Neuronal stem cell (in vitro differentiated cells): ENCODE data around the gene PRKRA.
"Not testable (repeated sequence)": the region's sequence is repeated elsewhere in the genome, so short reads cannot be mapped to it uniquely, and the experiment has no call there.

Experiments
- DNase-seq: peaks from one replicate; pipeline ENCODE4 v3.0.0-alpha.2; 2013; ENCODE audit warnings: low spot score
- H2AFZ ChIP-seq: one replicate; pipeline ENCODE4 v1.6.1; 2013; ENCODE audit warnings: mild to moderate bottlenecking, low read length, inconsistent platforms
- H2AK5ac ChIP-seq: 2 replicates; pipeline ENCODE4 v1.6.1; 2013; ENCODE audit warnings: low read depth, mild to moderate bottlenecking, inconsistent platforms, low read length, moderate library complexity, mixed read lengths
- H2BK120ac ChIP-seq: 2 replicates; pipeline ENCODE4 v1.6.1; 2013; ENCODE audit warnings: low read depth, mild to moderate bottlenecking, inconsistent platforms, low read length, moderate library complexity, mixed read lengths
- H2BK12ac ChIP-seq: one replicate; pipeline ENCODE4 v1.6.1; 2013; ENCODE audit warnings: low read length, inconsistent platforms
- H2BK15ac ChIP-seq: 2 replicates; pipeline ENCODE4 v1.6.1; 2013; ENCODE audit warnings: mild to moderate bottlenecking, low read length, inconsistent platforms, mixed read lengths
- H2BK5ac ChIP-seq: one replicate; pipeline ENCODE4 v1.6.1; 2013; ENCODE audit warnings: inconsistent platforms, mild to moderate bottlenecking, low read length, moderate library complexity
- H3K14ac ChIP-seq: one replicate; pipeline ENCODE4 v1.6.1; 2013; ENCODE audit warnings: low read length, inconsistent platforms
- H3K18ac ChIP-seq: 2 replicates; pipeline ENCODE4 v1.6.1; 2013; ENCODE audit warnings: low read length, inconsistent platforms
- H3K23ac ChIP-seq: 2 replicates; pipeline ENCODE4 v1.6.1; 2013; ENCODE audit warnings: low read depth, mild to moderate bottlenecking, mixed read lengths, low read length, inconsistent platforms; ENCODE audit not compliant: poor library complexity
- H3K27ac ChIP-seq: replicated peaks from 3 replicates; pipeline ENCODE4 v1.5.1; 2013; ENCODE audit warnings: low read length, inconsistent platforms
- H3K27me3 ChIP-seq, 3 experiments: 2 replicates each; pipeline ENCODE4 v1.6.1; 2013; ENCODE audit warnings: low read length in 3 of 3, mild to moderate bottlenecking in 2 of 3, inconsistent platforms in 1 of 3, low read depth in 1 of 3, mixed read lengths in 1 of 3, moderate library complexity in 1 of 3; ENCODE audit not compliant: control insufficient read depth in 3 of 3, insufficient read depth in 3 of 3
- H3K36me3 ChIP-seq, 2 donors: replicated peaks in 1 of 2; 2 replicates each; pipeline ENCODE4 v1.6.1; 2013; ENCODE audit warnings: low read length in 2 of 2; ENCODE audit not compliant: control insufficient read depth in 2 of 2, insufficient read depth in 2 of 2
- H3K4ac ChIP-seq: 2 replicates; pipeline ENCODE4 v1.6.1; 2013; ENCODE audit warnings: inconsistent platforms, mild to moderate bottlenecking, low read length, moderate library complexity
- H3K4me1 ChIP-seq, 2 donors: 1 replicate in 1 of 2; 2 replicates in 1 of 2; pipeline ENCODE4 v1.6.1; 2013; ENCODE audit warnings: low read length in 2 of 2, low read depth in 1 of 2; ENCODE audit not compliant: control insufficient read depth in 2 of 2, insufficient read depth in 1 of 2
- H3K4me2 ChIP-seq: one replicate; pipeline ENCODE4 v1.6.1; 2013; ENCODE audit warnings: mild to moderate bottlenecking, low read length, inconsistent platforms; ENCODE audit not compliant: insufficient read depth, poor library complexity, severe bottlenecking
- H3K4me3 ChIP-seq, 2 donors: 2 replicates each; pipeline ENCODE4 v1.5.1; 2013; ENCODE audit warnings: low read length in 2 of 2, mild to moderate bottlenecking in 2 of 2, inconsistent platforms in 1 of 2, moderate library complexity in 1 of 2
- H3K79me1 ChIP-seq: one replicate; pipeline ENCODE4 v1.6.1; 2013; ENCODE audit warnings: low read depth, mild to moderate bottlenecking, inconsistent platforms, low read length, moderate library complexity
- H3K9ac ChIP-seq: one replicate; pipeline ENCODE4 v1.6.1; 2013; ENCODE audit warnings: mild to moderate bottlenecking, low read depth, low read length, inconsistent platforms; ENCODE audit not compliant: poor library complexity
- H3K9me3 ChIP-seq, 2 donors: replicated peaks in 1 of 2; 2 replicates each; pipeline versions ENCODE3 to v1.6.1; 2013; ENCODE audit warnings: low read length in 2 of 2, mild to moderate bottlenecking in 2 of 2, inconsistent platforms in 1 of 2, low read depth in 1 of 2, mixed read lengths in 1 of 2, moderate library complexity in 1 of 2; ENCODE audit not compliant: control insufficient read depth in 2 of 2, insufficient read depth in 1 of 2
- H4K8ac ChIP-seq: one replicate; pipeline ENCODE4 v1.6.1; 2013; ENCODE audit warnings: low read depth, mild to moderate bottlenecking, inconsistent platforms, low read length, moderate library complexity
- H4K91ac ChIP-seq: one replicate; pipeline ENCODE4 v1.6.1; 2013; ENCODE audit warnings: low read length, low read depth, mild to moderate bottlenecking, inconsistent platforms; ENCODE audit not compliant: poor library complexity
- WGBS, 2 donors: extraction: QIAGEN DNeasy Blood & Tissue Kit; methylation state at CpG; one replicate each; pipeline ENCODE4 v1.1.7; 2013; ENCODE audit warnings: missing lambda C conversion rate in 2 of 2, mixed read lengths in 1 of 2; ENCODE audit not compliant: insufficient read length in 2 of 2, insufficient replicate concordance in 1 of 2; ENCODE audit errors: extremely low coverage in 2 of 2; 5-methylcytosine and 5-hydroxymethylcytosine counted together

Gene PRKRA

GRCh38 chr2:178412453-178412852 is 38.5 kb downstream of the PRKRA start:
- H2BK15ac ChIP-seq, H4K8ac ChIP-seq, H2AFZ ChIP-seq, H3K79me1 ChIP-seq, H3K36me3 ChIP-seq, H2BK5ac ChIP-seq, H3K4me1 ChIP-seq, H4K91ac ChIP-seq, H3K27me3 ChIP-seq, H3K4me2 ChIP-seq, H3K14ac ChIP-seq, H3K4ac ChIP-seq, H3K27ac ChIP-seq, H3K4me3 ChIP-seq, DNase-seq, H3K18ac ChIP-seq, H2AK5ac ChIP-seq, H3K23ac ChIP-seq, H3K9ac ChIP-seq, H2BK12ac ChIP-seq, H2BK120ac ChIP-seq, H3K9me3 ChIP-seq: not testable (repeated sequence)
- no CpG with 5 or more reads among the region's 8 CpGs for WGBS, 2 donors

- WGBS, 2 donors: no CpG with 5 or more reads among the region's 3 CpGs
- peaks cover 0 to 3% of the 10 kb centered on the region in 2 donors for H3K4me1 ChIP-seq
- no peak overlapping the region for H2BK120ac ChIP-seq
- no peak overlapping the region for H3K4me2 ChIP-seq
- no peak overlapping the region for H3K4me3 ChIP-seq
- no peak overlapping the region for H3K18ac ChIP-seq
- H2BK15ac ChIP-seq: no peak overlapping the region
- H4K8ac ChIP-seq: no peak overlapping the region
- H2BK5ac ChIP-seq: no peak overlapping the region
- no peak overlapping the region for H3K14ac ChIP-seq
- H3K9me3 ChIP-seq: no peaks in the 10 kb centered on the region
- no peak overlapping the region for H4K91ac ChIP-seq
- H2AK5ac ChIP-seq: no peak overlapping the region
- H3K23ac ChIP-seq: no peak overlapping the region
- H3K27ac ChIP-seq: no peak overlapping the region
- no peak overlapping the region for H3K9ac ChIP-seq
- no peaks in the 10 kb centered on the region for H3K27me3 ChIP-seq
- H2AFZ ChIP-seq: no peak overlapping the region
- no peaks in the 10 kb centered on the region for H3K79me1 ChIP-seq
- H3K4ac ChIP-seq: no peak overlapping the region
- no peaks in the 10 kb centered on the region for H3K36me3 ChIP-seq
- no peak overlapping the region for H2BK12ac ChIP-seq
- DNase-seq: no peak
Observed at GRCh38 chr2:178412047-178412446, 38.9 kb downstream of the PRKRA start.

GRCh38 chr2:178409261-178409660 is 41.7 kb downstream of the PRKRA start:
- no peak for DNase-seq
- Histone ChIP-seq H3K36me3 (no peaks in the 10 kb centered on the region), H2BK120ac (no peak overlapping the region), H3K27me3 (no peaks in the 10 kb centered on the region), H2AK5ac (no peak overlapping the region), H3K9ac (no peak overlapping the region), H3K14ac (no peak overlapping the region), H3K23ac (no peak overlapping the region), H2BK15ac (no peak overlapping the region), H2AFZ (no peak overlapping the region), H3K79me1 (no peaks in the 10 kb centered on the region), H2BK5ac (no peak overlapping the region), H3K27ac (no peak overlapping the region), H4K8ac (no peak overlapping the region), H3K4me3 (no peak overlapping the region), H3K4me2 (no peak overlapping the region), H3K4ac (no peak overlapping the region), H3K9me3 (no peaks in the 10 kb centered on the region), H3K4me1 (no peaks in the 10 kb centered on the region), H4K91ac (no peak overlapping the region), H3K18ac (no peak overlapping the region), H2BK12ac (no peak overlapping the region)
- no CpG with 5 or more reads among the region's 5 CpGs for whole genome bisulfite sequencing, 2 donors

- H3K4me2 ChIP-seq: no peak overlapping the region
- no peak overlapping the region for H3K14ac ChIP-seq
- H3K23ac ChIP-seq: no peak overlapping the region
- peaks cover 0 to 3% of the 10 kb centered on the region in 2 donors for H3K4me1 ChIP-seq
- H3K4ac ChIP-seq: no peak overlapping the region
- H3K4me3 ChIP-seq: no peak overlapping the region
- H2AFZ ChIP-seq: peak overlapping the region; percentile 74
- H3K36me3 ChIP-seq: no peaks in the 10 kb centered on the region
- H2AK5ac ChIP-seq: no peak overlapping the region
- no peak overlapping the region for H3K18ac ChIP-seq
- H3K9ac ChIP-seq: peak overlapping the region; percentile 53
- no peaks in the 10 kb centered on the region for H3K79me1 ChIP-seq
- H2BK5ac ChIP-seq: no peak overlapping the region
- H2BK12ac ChIP-seq: no peak overlapping the region
- no CpG with 5 or more reads among the region's 4 CpGs for WGBS, 2 donors
- no peak overlapping the region for H4K91ac ChIP-seq
- H3K27ac ChIP-seq: no peak overlapping the region
- no peak overlapping the region for H2BK120ac ChIP-seq
- H2BK15ac ChIP-seq: no peak overlapping the region
- no peaks in the 10 kb centered on the region for H3K9me3 ChIP-seq
- no peak overlapping the region for H4K8ac ChIP-seq
- DNase-seq: no peak
- H3K27me3 ChIP-seq: no peaks in the 10 kb centered on the region
Observed at GRCh38 chr2:178404368-178404767, 46.6 kb downstream of the PRKRA start.
